Adrenal gland (tissue), 12 donors: ENCODE results near the gene DIO2. TPM values are rescaled to one million over a fixed set of nuclear protein-coding genes. Genes with fewer than 3 reads are reported as not detected.

Source experiments
- DNase-seq, 7 donors: peaks; one replicate each; pipeline ENCODE4 v3.0.0-alpha.2; 2019 to 2020
- H3K27ac ChIP-seq, 5 donors: fragments of 200-600 bp; sonication (generic) in 4 of 5; 1 replicate in 3 of 5; 2 replicates in 2 of 5; pipeline versions ENCODE4 v1.5.1 to v1.8.0; 2016 to 2020; ENCODE audit warnings: mild to moderate bottlenecking in 1 of 5
- H3K27me3 ChIP-seq: fragments of 200-600 bp; 2 replicates; pipeline ENCODE4 v1.8.0; 2021
- H3K36me3 ChIP-seq, 2 donors: fragments of 200-600 bp; replicated peaks in 1 of 2; 1 replicate in 1 of 2; 2 replicates in 1 of 2; pipeline versions ENCODE4 v1.5.1 to v1.8.0; 2018 to 2022
- H3K4me1 ChIP-seq, 2 donors: fragments of 200-600 bp; replicated peaks in 1 of 2; 1 replicate in 1 of 2; 2 replicates in 1 of 2; pipeline versions ENCODE4 v1.5.1 to v1.8.0; 2018 to 2021
- H3K4me3 ChIP-seq, 4 donors: fragments of 200-600 bp; sonication (generic) in 3 of 4; one replicate each; pipeline ENCODE4 v1.5.1; 2016 to 2018
- H3K9me3 ChIP-seq, 3 donors: fragments of 200-600 bp; sonication (generic) in 1 of 3; replicated peaks in 1 of 3; 1 replicate in 2 of 3; 2 replicates in 1 of 3; pipeline versions ENCODE4 v1.5.1 to v1.8.0; 2016 to 2021
- CTCF ChIP-seq, 6 experiments: fragments of 450-650 bp in 4 of 6; fragments of 200-600 bp in 2 of 6; sonication (generic) in 1 of 6; IDR thresholded peaks; 1 replicate in 5 of 6; 2 replicates in 1 of 6; pipeline versions ENCODE4 v1.5.1 to v1.8.0; 2016 to 2021; ENCODE audit warnings: antibody characterized with exemption in 6 of 6, mild to moderate bottlenecking in 2 of 6, moderate library complexity in 1 of 6
- POLR2A ChIP-seq, 2 donors: fragments of 450-650 bp; IDR thresholded peaks; one replicate each; pipeline ENCODE4 v1.6.1; 2017; ENCODE audit warnings: antibody characterized with exemption in 2 of 2, mild to moderate bottlenecking in 2 of 2, moderate library complexity in 1 of 2
- WGBS, 4 donors: extraction: QIAGEN DNeasy Blood & Tissue Kit in 2 of 4; methylation state at CpG; one replicate each; pipeline versions ENCODE4 v1.1.5 to v1.1.7; 2013 to 2017; 5-methylcytosine and 5-hydroxymethylcytosine counted together
- intact Hi-C, 2 donors: fragments of 100-400 bp; cut with DNase I; formaldehyde crosslinking; loops; one replicate each; pipeline versions ENCODE4 v1.14.1 to v1.15.0; 2022 to 2023
- polyA plus RNA-seq, 3 donors: library from polyadenylated mRNA; stranded (reverse); fragments of 200-250 nt in 2 of 3; fragments of 350-450 nt in 1 of 3; fragmentation: Illumina TruSeq in 1 of 3; extraction: RNeasy Lipid Tissue Mini Kit (QIAGEN cat#74804) in 1 of 3; gene quantifications; one replicate each; pipeline ENCODE4 v1.2.3, GENCODE V29; 2013 to 2014
- total RNA-seq, 9 donors: library from RNA; depleted of rRNA in 4 of 9; stranded (reverse); fragments of >200 nt in 4 of 9; fragments of 120-200 nt in 1 of 9; fragmentation: NEBNext Ultra II Directional in 1 of 9; extraction: Animal tissue kit (Norgen Biotek cat#: 25700) in 1 of 9; gene quantifications; one replicate each; pipeline versions ENCODE4 v1.1.0 to v1.2.4, GENCODE V29; 2013 to 2023
- donor health status: healthy with polysubstance abuse.
- donor health status: Bipolar disorder and iron deficiency.
- donor health status: DM: yes; HTN: yes; CAD: no.
- donor health status: DM: no; HTN: no; CAD: no.
- donor health status: DM: no; HTN: no; CAD: no.
- donor health status: DM: yes; HTN: yes; CAD: no.

The DIO2 gene
- total and polyA plus RNA-seq, 12 donors: 0.77 to 98.6 (median 2.9) TPM

DNA sequence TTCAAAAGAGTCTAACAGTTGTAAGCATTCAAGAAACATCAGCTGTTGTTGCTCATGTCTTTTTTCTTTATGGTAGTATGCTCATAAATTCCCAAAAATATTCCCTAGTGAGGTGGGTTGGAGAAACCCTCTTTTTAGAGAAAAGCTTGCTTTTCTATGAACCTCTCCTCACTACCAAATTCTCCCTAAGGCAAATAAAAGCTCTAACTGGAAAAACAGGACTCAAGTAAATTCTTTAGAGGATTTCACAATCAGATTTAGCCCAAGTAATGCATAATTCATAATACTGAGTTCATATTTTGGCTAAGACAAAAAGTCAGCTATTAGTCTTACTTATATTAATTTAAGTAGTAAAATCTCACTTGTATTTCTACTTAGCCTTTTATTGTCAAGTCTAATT lies 59.1 kb downstream of the DIO2 start:
- Histone ChIP-seq H3K4me1 (no peaks in the 10 kb centered on the region), H3K4me3 (no peak overlapping the region), H3K9me3 (no peaks in the 10 kb centered on the region), H3K36me3 (no peaks in the 10 kb centered on the region), H3K27ac (no peak overlapping the region), H3K27me3 (no peaks in the 10 kb centered on the region)
- TF ChIP-seq CTCF (IDR thresholded peaks at IDR 0.05) (no peak), POLR2A (IDR thresholded peaks at IDR 0.05) (no peak)
- no peak for DNase-seq
- intact Hi-C loops: no loop called here

DNA sequence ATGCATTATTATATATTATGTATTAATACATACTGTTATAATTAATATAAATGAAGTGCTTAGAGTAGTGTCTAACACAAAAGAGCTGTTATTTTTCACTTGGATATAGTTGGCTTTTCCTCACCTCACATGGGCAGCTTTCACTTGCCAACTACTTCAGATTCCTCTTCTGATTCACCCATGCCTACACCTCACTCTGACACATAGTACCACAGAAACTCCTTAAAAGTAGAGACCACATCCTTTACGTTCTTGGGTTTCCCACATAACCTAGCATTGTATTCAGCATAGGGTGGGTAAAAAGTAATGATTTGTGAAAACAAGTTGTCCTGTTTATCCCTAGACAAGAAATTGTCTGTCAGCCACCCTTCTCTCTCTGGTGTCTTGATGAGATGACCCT lies 61.0 kb downstream of the DIO2 start:
- no peak overlapping the region for H3K4me3 ChIP-seq
- intact Hi-C loops: no loop called here
- TF ChIP-seq CTCF (IDR thresholded peaks at IDR 0.05): no peak
- TF ChIP-seq POLR2A (IDR thresholded peaks at IDR 0.05): no peak
- no peaks in the 10 kb centered on the region for H3K36me3 ChIP-seq
- no peak for DNase-seq
- 65 to 77% (median 75%) methylated on average over 1 of the region's 1 CpG for WGBS, 4 donors
- no peaks in the 10 kb centered on the region for H3K9me3 ChIP-seq
- H3K4me1 ChIP-seq: no peaks in the 10 kb centered on the region
- no peaks in the 10 kb centered on the region for H3K27me3 ChIP-seq
- no peak overlapping the region for H3K27ac ChIP-seq
